Left ventricle myocardium inferior (tissue), 1 donor: ENCODE results near the gene ZNF487. TPM values are rescaled to one million over a fixed set of nuclear protein-coding genes. Genes with fewer than 3 reads are reported as not detected.

Experiments used
- DNase-seq: peaks from one replicate; pipeline ENCODE4 v3.0.0-alpha.2; 2020
- H3K27ac ChIP-seq: fragments of 200-600 bp; replicated peaks from 2 replicates; pipeline ENCODE4 v1.8.0; 2021
- H3K27me3 ChIP-seq: fragments of 200-600 bp; 2 replicates; pipeline ENCODE4 v1.8.0; 2021; ENCODE audit warnings: low read depth
- H3K36me3 ChIP-seq: fragments of 200-600 bp; 2 replicates; pipeline ENCODE4 v1.8.0; 2021
- H3K4me1 ChIP-seq: fragments of 200-600 bp; 2 replicates; pipeline ENCODE4 v1.8.0; 2021
- H3K4me3 ChIP-seq: fragments of 200-600 bp; 2 replicates; pipeline ENCODE4 v1.8.0; 2021; ENCODE audit warnings: mild to moderate bottlenecking, moderate library complexity
- H3K9me3 ChIP-seq: fragments of 200-600 bp; replicated peaks from 2 replicates; pipeline ENCODE4 v1.8.0; 2021
- intact Hi-C: fragments of 100-400 bp; cut with micrococcal nuclease; formaldehyde crosslinking; loops from one replicate; pipeline ENCODE4 v1.11.0; 2022
- total RNA-seq: library from RNA; stranded (reverse); fragmentation: NEBNext Ultra II Directional; extraction: Animal tissue kit (Norgen Biotek cat#: 25700); gene quantifications from one replicate; pipeline ENCODE4 v1.2.1, GENCODE V29; 2021
- TF ChIP-seq, protein P1 (sequence below): fragments of 200-600 bp; IDR thresholded peaks from 2 replicates; pipeline ENCODE4 v1.8.0; 2021; ENCODE audit warnings: antibody characterized with exemption, mild to moderate bottlenecking, borderline replicate concordance
- donor health status: DM: no; HTN: yes; CAD: no; lungs with severe emphysema.

The ZNF487 gene
- total RNA-seq, 1 donor from 2014 or later: 2.2 TPM

DNA sequence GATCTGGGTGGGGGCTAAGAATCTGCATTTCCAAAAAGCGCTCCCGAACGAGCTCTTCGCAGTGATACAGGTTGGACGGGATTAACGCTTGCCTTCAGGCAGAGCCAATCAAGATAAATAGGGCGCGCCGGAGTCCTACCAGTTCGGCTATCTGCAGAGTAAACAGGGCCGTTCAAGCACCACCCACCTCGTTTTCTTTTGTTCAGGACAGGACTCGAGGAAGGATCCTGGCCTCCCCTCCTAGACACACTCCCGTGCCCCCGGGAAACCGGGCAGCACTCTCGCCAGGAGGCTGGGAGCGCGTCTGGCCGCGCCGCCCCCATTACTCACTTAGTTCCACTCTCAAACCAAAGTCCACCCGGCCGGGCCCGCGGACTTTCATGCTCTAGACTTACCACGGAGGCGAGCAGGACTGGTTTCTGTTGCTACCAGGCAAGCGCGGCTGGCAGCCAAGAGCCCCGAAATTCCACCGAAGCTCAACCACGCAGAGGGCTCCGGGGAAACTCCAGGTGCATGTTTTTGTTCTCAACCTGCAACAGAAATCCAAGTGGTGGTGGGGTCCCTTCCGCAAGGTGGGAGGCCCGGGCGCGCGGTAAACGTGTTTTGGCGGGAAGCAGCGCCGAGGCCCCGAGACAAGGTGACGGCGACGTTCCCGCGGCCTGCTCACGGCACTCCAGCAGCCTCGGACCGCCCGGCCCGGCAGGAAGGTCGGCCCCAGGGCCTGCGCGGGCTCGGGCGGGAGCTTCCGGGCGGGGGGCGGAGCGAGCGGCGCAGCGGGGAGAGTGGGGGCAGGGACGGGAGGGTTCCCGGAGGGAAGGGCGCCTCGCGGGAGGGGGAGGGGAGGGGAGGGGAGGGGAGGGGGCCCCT, 40.6 kb upstream of the ZNF487 start:
- Histone ChIP-seq H3K4me3 (peak overlapping the region; percentile 82), H3K27ac (peak overlapping the region; percentile 98), H3K4me1 (peaks cover 90% of the 10 kb centered on the region), H3K9me3 (no peaks in the 10 kb centered on the region), H3K27me3 (no peaks in the 10 kb centered on the region), H3K36me3 (peaks cover 40% of the 10 kb centered on the region)
- peak; percentile 84 for DNase-seq
- intact Hi-C loops: no loop called here
- TF ChIP-seq, protein P1, sequence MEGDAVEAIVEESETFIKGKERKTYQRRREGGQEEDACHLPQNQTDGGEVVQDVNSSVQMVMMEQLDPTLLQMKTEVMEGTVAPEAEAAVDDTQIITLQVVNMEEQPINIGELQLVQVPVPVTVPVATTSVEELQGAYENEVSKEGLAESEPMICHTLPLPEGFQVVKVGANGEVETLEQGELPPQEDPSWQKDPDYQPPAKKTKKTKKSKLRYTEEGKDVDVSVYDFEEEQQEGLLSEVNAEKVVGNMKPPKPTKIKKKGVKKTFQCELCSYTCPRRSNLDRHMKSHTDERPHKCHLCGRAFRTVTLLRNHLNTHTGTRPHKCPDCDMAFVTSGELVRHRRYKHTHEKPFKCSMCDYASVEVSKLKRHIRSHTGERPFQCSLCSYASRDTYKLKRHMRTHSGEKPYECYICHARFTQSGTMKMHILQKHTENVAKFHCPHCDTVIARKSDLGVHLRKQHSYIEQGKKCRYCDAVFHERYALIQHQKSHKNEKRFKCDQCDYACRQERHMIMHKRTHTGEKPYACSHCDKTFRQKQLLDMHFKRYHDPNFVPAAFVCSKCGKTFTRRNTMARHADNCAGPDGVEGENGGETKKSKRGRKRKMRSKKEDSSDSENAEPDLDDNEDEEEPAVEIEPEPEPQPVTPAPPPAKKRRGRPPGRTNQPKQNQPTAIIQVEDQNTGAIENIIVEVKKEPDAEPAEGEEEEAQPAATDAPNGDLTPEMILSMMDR: no peak

DNA sequence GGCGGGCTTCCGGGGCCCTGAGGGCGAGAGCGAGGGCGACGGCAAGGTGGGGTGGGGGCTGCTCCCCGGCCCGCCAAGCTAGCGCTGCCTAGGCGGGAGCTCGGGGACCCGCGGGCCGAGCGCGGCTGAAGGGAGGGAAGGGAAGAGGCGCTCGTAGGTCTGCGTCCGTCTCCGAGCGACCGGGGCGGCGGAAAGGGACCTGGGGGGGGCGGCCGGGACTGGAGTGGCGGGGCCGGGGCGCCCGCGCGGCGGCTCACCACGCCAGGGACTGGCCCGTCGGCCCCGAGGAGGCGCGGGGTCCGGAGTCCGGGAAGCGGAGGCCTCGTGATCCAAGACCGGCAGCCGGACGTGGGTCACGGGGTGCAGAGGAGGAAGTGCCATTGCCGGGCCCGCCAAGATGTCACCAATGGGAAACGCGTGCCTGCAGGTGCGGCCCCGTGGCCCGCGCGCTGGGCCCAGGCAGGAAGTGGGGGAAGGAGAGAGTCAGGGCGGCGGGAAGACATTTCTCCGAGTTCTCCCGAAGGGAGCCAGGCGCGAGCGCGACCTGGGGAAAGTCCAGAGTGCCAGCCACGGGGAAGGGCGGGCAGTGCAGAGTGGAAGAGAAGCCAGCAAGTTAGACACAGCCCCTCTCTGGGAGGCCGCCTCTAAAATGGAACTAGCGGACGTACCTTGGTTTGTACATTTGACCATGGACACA, 39.8 kb upstream of the ZNF487 start:
- H3K4me3 ChIP-seq: peak overlapping the region; percentile 82
- TF ChIP-seq, protein P1: no peak
- peaks cover 90% of the 10 kb centered on the region for H3K4me1 ChIP-seq
- DNase-seq: peak; percentile 90
- H3K36me3 ChIP-seq: peaks cover 33% of the 10 kb centered on the region
- no peaks in the 10 kb centered on the region for H3K9me3 ChIP-seq
- no peaks in the 10 kb centered on the region for H3K27me3 ChIP-seq
- intact Hi-C loops: no loop called here
- H3K27ac ChIP-seq: peak overlapping the region; percentile 98

DNA sequence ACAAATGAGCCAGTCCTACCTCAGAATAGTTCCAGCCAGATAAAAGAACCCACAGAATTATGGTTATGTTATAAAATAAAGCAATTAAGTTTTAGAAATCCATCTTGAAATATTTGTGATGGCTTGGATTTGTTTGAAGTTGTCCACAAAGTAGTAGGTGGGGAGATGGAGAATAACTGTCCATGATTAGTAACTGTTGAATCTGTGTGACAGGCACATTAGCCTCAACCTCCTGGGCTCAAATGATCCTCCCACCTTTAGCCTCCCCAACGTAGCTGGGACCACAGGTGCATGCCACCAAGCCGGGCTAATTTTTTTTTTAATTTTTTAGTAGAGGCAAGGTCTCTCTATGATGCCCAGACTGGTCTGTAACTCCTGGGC, 38.0 kb upstream of the ZNF487 start:
- no peaks in the 10 kb centered on the region for H3K27me3 ChIP-seq
- H3K36me3 ChIP-seq: peaks cover 14% of the 10 kb centered on the region
- no peak overlapping the region for H3K27ac ChIP-seq
- no peak for DNase-seq
- intact Hi-C loops: no loop called here
- no peak overlapping the region for H3K4me3 ChIP-seq
- H3K9me3 ChIP-seq: no peaks in the 10 kb centered on the region
- H3K4me1 ChIP-seq: peaks cover 94% of the 10 kb centered on the region
- TF ChIP-seq, protein P1: no peak

DNA sequence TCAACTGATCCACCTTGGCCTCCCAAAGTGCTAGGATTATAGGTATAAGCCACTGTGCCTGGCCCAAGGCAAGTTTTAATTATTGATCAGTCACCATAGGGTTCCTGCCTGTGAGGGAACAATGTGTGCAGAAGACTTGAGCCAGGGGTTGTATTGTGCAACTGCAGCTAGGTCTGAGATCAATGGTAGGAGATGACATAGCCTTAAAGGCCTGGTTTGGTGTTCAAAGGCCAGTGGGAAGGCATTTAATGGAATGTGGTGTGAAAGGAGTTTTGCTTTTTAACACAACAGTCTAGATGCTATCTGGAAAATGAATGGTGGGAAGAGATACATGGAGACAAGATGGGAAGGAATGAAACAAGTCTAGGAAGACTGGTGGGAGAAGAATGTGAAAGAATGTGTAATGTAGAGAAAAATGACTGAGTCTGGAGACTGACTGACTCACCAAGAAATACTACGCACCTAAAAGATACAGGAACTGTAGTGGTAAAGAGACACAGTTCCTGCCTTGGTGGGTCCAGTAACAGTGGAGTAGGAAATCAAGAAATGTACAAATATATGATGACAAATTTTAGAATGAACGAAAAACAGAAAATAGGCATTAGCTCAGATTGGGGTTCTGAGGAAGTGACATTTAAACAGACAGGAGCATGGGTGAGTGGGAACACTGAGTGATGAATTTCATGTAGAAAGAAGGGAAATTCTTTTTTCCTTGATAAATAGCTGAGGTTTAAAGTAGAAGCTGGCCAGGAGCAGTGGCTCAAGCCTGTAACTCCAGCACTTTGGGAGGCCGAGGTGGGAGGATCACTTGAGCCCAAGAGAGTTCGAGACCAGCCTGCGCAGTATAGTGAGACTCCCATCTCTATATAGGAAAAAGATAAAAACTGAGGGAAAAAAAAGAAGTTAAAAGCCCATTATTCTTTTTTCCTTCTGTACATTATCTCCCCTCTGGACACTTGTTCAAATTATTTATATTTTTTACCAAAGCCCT, 37.3 kb upstream of the ZNF487 start:
- peaks cover 94% of the 10 kb centered on the region for H3K4me1 ChIP-seq

More for the DNA sequence above, 37.3 kb upstream of the ZNF487 start:
- Histone ChIP-seq H3K36me3 (peaks cover 7% of the 10 kb centered on the region), H3K27ac (no peak overlapping the region), H3K9me3 (no peaks in the 10 kb centered on the region), H3K4me3 (no peak overlapping the region), H3K27me3 (no peaks in the 10 kb centered on the region)
- TF ChIP-seq, protein P1: no peak
- no peak for DNase-seq
- intact Hi-C loops: no loop called here
